Nephron progenitor cell (in vitro differentiated cells): ENCODE results near the gene PIAS4.
A peak's percentile ranks its signal among the peaks of the same experiment; 100 is the strongest.

ENCODE experiments used
- DNase-seq: peaks from one replicate; pipeline ENCODE4 v3.0.0; 2021
- H3K27ac Mint-ChIP-seq: 2 replicates; pipeline ENCODE4 v1.8.0; 2021; ENCODE audit warnings: mild to moderate bottlenecking, moderate library complexity, mixed read lengths
- H3K27me3 Mint-ChIP-seq: 2 replicates; pipeline ENCODE4 v1.8.0; 2021; ENCODE audit warnings: mild to moderate bottlenecking, low read depth, mixed read lengths; ENCODE audit not compliant: poor library complexity
- H3K36me3 Mint-ChIP-seq: 2 replicates; pipeline ENCODE4 v1.8.0; 2021; ENCODE audit warnings: low read depth, mixed read lengths
- H3K4me1 Mint-ChIP-seq: 2 replicates; pipeline ENCODE4 v1.8.0; 2021; ENCODE audit warnings: mixed read lengths
- H3K4me3 Mint-ChIP-seq: 2 replicates; pipeline ENCODE4 v1.8.0; 2021; ENCODE audit warnings: mild to moderate bottlenecking, moderate library complexity, mixed read lengths
- H3K9me3 Mint-ChIP-seq: 2 replicates; pipeline ENCODE4 v1.8.0; 2021; ENCODE audit warnings: mild to moderate bottlenecking, moderate library complexity, mixed read lengths
- TF ChIP-seq, protein P1 (sequence below): fragments of 200-600 bp; sonication (generic); IDR thresholded peaks from 2 replicates; pipeline ENCODE4 v1.5.0; 2021; ENCODE audit warnings: antibody characterized with exemption

PIAS4 gene

DNA sequence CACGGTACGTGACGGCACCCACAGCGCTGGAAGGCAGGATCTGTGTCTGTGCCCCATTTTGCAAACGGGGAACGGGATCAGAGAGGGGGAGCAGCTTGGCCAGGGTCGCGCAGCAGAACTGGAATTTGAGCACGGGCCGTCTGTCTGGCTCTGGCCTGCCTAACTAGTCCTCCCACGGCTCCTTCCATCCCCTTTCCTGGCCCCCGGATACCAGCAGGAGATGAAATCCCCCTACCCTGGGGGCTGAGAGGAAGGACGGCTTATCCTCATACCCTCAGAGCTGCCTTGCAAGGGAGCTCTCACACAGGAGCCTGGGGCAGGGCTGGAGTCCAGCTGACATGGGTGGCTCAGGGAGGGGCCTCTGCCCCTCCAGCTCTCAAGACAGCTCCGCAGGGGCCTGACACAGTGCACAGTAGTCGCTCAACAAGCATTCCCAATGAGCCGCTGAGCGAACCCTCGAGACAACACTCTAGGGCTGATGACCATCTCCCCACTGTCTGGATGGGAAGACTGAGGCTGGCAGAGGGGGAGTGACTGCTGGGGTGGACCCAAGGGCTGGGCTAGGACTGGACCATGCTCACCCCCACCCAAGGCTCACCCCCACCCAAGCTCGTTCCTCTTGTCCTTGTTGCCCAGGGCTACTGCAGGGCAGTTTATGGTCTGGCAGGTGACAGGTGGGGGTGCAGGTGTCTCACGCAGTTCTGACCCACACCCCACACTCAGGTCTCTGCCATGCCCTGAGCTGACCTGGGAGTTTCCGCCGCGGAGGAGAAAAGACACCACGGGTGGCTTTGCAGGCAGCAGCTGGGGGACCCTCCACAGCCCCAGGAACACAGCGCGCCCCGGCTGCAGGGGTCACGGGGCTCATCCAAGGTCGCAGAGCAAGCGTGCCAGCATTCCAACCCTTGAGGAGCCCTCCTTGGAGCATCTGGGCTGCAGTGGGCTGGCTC lies 55.2 kb downstream of the PIAS4 start:
- H3K27ac Mint-ChIP-seq = no peak overlapping the region
- H3K36me3 Mint-ChIP-seq = peaks cover 2% of the 10 kb centered on the region
- no peaks in the 10 kb centered on the region for H3K9me3 Mint-ChIP-seq
- no peak for DNase-seq
- H3K27me3 Mint-ChIP-seq = peaks cover under 1% of the 10 kb centered on the region
- H3K4me1 Mint-ChIP-seq = peaks cover 13% of the 10 kb centered on the region
- TF ChIP-seq, protein P1, sequence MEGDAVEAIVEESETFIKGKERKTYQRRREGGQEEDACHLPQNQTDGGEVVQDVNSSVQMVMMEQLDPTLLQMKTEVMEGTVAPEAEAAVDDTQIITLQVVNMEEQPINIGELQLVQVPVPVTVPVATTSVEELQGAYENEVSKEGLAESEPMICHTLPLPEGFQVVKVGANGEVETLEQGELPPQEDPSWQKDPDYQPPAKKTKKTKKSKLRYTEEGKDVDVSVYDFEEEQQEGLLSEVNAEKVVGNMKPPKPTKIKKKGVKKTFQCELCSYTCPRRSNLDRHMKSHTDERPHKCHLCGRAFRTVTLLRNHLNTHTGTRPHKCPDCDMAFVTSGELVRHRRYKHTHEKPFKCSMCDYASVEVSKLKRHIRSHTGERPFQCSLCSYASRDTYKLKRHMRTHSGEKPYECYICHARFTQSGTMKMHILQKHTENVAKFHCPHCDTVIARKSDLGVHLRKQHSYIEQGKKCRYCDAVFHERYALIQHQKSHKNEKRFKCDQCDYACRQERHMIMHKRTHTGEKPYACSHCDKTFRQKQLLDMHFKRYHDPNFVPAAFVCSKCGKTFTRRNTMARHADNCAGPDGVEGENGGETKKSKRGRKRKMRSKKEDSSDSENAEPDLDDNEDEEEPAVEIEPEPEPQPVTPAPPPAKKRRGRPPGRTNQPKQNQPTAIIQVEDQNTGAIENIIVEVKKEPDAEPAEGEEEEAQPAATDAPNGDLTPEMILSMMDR = no peak
- no peak overlapping the region for H3K4me3 Mint-ChIP-seq

DNA sequence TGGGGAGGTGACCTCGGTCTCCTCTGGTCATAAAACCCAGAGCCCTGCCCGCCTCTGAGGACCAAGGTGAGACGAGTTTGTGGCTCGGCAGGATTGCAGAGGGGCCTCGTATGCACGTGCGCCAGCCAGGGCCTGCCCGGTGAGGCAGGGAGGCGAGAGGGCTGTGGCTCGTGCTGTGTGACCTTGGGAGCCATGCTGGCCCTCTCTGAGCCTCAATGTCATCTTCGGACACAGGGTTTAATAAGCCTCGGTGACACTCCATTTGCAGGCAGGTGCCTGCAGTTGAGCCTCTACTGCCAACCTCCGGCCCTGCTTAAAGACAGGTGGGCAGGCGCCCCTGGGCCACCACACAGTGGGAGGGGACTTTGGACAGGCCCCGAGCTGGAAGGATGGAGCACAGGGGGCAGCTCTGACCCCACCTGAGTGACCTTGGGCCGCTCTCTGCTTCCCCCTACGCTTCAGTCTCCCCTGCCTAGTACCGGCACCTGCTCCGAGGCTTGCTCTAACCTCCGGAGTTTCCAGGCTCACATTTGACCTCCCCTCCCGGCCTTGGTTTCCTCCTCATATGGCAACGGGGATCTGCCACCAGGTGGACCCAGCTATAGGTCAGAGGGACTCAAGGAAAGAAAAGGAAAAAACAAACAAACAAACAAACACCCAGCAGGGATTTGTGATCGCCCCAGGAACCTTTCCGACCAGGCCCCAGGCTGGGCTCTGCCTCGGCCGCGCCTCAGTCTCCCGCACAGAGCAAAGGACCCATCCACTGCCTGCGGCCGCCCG lies 56.0 kb downstream of the PIAS4 start:
- peak overlapping the region; percentile 57 for H3K27ac Mint-ChIP-seq
- TF ChIP-seq, protein P1 = no peak
- H3K4me3 Mint-ChIP-seq = peak overlapping the region; percentile 85
- DNase-seq = no peak
- H3K4me1 Mint-ChIP-seq = peaks cover 19% of the 10 kb centered on the region
- peaks cover 9% of the 10 kb centered on the region for H3K27me3 Mint-ChIP-seq
- no peaks in the 10 kb centered on the region for H3K36me3 Mint-ChIP-seq
- H3K9me3 Mint-ChIP-seq = no peaks in the 10 kb centered on the region

DNA sequence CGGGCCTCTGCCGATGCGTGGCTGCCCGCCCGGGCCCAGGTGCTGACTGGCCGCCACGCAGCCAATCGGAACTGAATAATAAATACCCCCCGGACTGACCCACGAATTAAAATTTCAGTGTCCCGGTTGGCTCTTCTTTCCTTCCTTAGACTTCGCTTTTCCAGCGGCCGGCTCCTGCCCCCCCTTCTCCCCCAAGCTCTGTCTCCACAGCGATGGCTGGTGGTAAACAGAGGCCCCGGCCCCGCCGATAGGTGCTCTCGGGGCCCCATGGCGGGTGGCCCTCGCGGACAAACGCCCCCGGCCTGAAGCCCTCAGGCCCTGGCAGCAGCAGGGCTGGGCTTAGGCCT lies 56.6 kb downstream of the PIAS4 start:
- TF ChIP-seq, protein P1 = no peak
- Mint-ChIP-seq H3K27ac (no peak overlapping the region), H3K9me3 (no peaks in the 10 kb centered on the region), H3K36me3 (no peaks in the 10 kb centered on the region), H3K4me1 (peaks cover 19% of the 10 kb centered on the region), H3K27me3 (peaks cover 15% of the 10 kb centered on the region), H3K4me3 (peak overlapping the region; percentile 85)
- DNase-seq = peak; percentile 37

DNA sequence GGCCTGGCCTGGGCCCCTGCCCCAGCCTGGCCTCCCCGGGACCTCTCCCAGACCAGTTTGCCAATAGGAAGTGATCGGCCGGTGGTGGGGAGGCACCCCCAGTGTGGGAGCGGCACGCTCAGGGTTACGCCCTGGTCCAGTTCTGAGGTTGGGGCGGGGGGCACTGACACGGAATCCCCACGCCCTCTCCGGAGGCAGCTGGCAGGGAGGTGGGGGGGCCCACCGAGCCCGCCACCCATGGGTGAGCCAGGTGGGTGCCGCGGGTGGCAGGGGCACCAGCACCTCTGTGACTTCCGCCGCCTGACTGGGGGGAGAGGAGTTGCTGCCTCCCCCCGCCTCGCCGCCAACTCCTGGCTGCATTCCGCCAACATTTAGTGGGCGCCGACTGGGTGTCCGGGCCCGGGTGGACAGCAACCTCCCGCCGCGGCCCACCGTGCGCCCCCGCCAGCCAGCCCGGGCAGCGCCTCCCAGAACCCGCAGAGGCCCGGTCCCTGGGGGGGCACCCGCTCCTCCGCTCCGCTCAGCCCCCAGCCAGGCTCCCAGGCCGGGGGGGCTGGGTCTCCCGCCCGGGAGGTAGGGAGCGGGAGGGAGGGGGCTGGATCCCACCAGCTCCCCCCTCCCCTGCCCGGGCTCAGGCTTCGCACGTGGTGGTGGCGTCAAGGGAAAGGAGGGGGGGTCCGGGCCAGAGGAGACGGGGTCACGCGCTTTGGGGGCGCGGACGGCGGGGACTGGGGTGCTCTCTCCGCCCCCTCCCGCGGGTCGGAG lies 57.1 kb downstream of the PIAS4 start:
- TF ChIP-seq, protein P1 = no peak
- peak; percentile 58 for DNase-seq
- Mint-ChIP-seq H3K4me1 (peaks cover 19% of the 10 kb centered on the region), H3K36me3 (no peaks in the 10 kb centered on the region), H3K27ac (no peak overlapping the region), H3K4me3 (peak overlapping the region; percentile 85), H3K9me3 (no peaks in the 10 kb centered on the region), H3K27me3 (peaks cover 21% of the 10 kb centered on the region)

- Mint-ChIP-seq H3K27me3 (peaks cover 28% of the 10 kb centered on the region), H3K4me1 (peaks cover 19% of the 10 kb centered on the region)
Measured at GRCh38 chr19:4065430-4066175, 58.1 kb downstream of the PIAS4 start.

More at GRCh38 chr19:4065430-4066175, 58.1 kb downstream of the PIAS4 start:
- DNase-seq = peak; percentile 97
- Mint-ChIP-seq H3K4me3 (peak overlapping the region; percentile 70), H3K9me3 (no peaks in the 10 kb centered on the region), H3K27ac (no peak overlapping the region), H3K36me3 (no peaks in the 10 kb centered on the region)
- TF ChIP-seq, protein P1 = no peak
